ENCODE results near the gene YWHAG. TPM values are rescaled to one million over a fixed set of nuclear protein-coding genes. Genes with fewer than 3 reads are reported as not detected.

The YWHAG gene
- total and polyA plus RNA-seq, 9 of the 15 experiments (the other 6 are each of a cell fraction or from before 2014, with no cell fraction given): 30.4 to 246 (median 94.5) TPM

DNA sequence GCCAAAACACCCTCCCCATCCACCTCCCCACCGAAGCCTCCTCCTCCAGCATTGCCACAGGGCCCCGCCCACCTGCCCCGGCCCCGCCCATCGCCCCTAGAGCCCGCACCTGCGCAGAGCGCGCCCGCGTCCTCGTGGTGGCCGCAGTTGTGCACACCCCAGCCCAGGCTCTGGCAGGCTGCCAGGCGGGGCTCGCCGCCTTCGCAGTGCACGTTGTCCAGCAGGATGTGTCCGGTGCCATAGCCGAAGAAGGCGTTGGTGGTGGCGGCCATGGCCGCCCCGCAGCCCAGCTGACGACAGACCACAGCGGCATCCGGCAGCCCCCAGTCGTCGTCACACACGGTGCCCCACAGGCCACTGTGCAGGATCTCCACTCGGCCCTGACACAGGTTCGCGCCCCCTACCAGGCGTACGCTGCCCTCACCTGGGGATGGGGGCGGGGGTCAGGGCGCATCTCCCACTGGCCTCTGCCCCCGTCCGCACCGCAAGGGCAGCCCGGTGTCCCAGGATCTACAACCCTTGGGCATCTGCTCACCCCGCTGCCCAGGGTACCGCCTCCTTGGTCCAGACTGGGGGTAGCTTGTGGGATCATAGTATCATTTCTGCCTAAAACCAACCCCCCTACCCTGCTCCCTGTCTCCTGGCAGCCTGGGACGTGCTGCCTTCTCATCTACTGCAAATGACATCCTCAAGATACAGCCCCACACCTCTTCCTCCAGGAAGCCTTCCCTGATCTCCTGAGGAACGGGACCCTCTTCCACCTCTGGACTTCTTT lies 38.8 kb upstream of the YWHAG start (continued):
- TF ChIP-seq NELFE (IDR thresholded peaks at IDR 0.05; ENCODE audit: insufficient read depth, insufficient read length): no peak
- peak; percentile 38; the same call in 1 of the 2 replicates for TF ChIP-seq ESRRA (IDR thresholded peaks at IDR 0.05; ENCODE audit: borderline replicate concordance, low read depth)
- TF ChIP-seq ZNF311 (CRISPR knock-in tag; IDR thresholded peaks at IDR 0.05): no peak
- TF ChIP-seq RBM17 (IDR thresholded peaks at IDR 0.05; ENCODE audit: borderline replicate concordance, low read depth, low read length): no peak
- no peak for TF ChIP-seq BDP1 (IDR thresholded peaks at IDR 0.05; ENCODE audit: insufficient read depth, insufficient read length)
- TF ChIP-seq ETV5 (CRISPR knock-in tag; IDR thresholded peaks at IDR 0.05; ENCODE audit: low read depth): peak; percentile 57
- no peak for TF ChIP-seq HLTF (IDR thresholded peaks at IDR 0.05)
- TF ChIP-seq, protein P1, sequence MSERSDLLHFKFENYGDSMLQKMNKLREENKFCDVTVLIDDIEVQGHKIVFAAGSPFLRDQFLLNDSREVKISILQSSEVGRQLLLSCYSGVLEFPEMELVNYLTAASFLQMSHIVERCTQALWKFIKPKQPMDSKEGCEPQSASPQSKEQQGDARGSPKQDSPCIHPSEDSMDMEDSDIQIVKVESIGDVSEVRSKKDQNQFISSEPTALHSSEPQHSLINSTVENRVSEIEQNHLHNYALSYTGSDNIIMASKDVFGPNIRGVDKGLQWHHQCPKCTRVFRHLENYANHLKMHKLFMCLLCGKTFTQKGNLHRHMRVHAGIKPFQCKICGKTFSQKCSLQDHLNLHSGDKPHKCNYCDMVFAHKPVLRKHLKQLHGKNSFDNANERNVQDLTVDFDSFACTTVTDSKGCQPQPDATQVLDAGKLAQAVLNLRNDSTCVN (CRISPR knock-in tag; IDR thresholded peaks at IDR 0.05): no peak
- TF ChIP-seq FOXK2 (conservative IDR thresholded peaks at IDR 0.05 in 1 of 2, IDR thresholded peaks at IDR 0.05 in 1 of 2; ENCODE audit: low read depth in 2 of 2): peak; percentile 69 to 74; a peak in 2 of 4 replicates
- TF ChIP-seq ZNF699 (CRISPR knock-in tag; IDR thresholded peaks at IDR 0.05; ENCODE audit: insufficient replicate concordance): no peak
- TF ChIP-seq FOXJ3 (CRISPR knock-in tag; IDR thresholded peaks at IDR 0.05): no peak
- TF ChIP-seq, protein P2, sequence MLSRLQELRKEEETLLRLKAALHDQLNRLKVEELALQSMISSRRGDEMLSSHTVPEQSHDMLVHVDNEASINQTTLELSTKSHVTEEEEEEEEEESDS (CRISPR knock-in tag; IDR thresholded peaks at IDR 0.05): no peak
- TF ChIP-seq, protein P3, sequence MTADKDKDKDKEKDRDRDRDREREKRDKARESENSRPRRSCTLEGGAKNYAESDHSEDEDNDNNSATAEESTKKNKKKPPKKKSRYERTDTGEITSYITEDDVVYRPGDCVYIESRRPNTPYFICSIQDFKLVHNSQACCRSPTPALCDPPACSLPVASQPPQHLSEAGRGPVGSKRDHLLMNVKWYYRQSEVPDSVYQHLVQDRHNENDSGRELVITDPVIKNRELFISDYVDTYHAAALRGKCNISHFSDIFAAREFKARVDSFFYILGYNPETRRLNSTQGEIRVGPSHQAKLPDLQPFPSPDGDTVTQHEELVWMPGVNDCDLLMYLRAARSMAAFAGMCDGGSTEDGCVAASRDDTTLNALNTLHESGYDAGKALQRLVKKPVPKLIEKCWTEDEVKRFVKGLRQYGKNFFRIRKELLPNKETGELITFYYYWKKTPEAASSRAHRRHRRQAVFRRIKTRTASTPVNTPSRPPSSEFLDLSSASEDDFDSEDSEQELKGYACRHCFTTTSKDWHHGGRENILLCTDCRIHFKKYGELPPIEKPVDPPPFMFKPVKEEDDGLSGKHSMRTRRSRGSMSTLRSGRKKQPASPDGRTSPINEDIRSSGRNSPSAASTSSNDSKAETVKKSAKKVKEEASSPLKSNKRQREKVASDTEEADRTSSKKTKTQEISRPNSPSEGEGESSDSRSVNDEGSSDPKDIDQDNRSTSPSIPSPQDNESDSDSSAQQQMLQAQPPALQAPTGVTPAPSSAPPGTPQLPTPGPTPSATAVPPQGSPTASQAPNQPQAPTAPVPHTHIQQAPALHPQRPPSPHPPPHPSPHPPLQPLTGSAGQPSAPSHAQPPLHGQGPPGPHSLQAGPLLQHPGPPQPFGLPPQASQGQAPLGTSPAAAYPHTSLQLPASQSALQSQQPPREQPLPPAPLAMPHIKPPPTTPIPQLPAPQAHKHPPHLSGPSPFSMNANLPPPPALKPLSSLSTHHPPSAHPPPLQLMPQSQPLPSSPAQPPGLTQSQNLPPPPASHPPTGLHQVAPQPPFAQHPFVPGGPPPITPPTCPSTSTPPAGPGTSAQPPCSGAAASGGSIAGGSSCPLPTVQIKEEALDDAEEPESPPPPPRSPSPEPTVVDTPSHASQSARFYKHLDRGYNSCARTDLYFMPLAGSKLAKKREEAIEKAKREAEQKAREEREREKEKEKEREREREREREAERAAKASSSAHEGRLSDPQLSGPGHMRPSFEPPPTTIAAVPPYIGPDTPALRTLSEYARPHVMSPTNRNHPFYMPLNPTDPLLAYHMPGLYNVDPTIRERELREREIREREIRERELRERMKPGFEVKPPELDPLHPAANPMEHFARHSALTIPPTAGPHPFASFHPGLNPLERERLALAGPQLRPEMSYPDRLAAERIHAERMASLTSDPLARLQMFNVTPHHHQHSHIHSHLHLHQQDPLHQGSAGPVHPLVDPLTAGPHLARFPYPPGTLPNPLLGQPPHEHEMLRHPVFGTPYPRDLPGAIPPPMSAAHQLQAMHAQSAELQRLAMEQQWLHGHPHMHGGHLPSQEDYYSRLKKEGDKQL (CRISPR knock-in tag; IDR thresholded peaks at IDR 0.05; ENCODE audit: borderline replicate concordance): no peak
- TF ChIP-seq ZFP1 (CRISPR knock-in tag; IDR thresholded peaks at IDR 0.05): no peak
- no peak; the same call in 1 of the 2 replicates for TF ChIP-seq ZNF232 (CRISPR knock-in tag; IDR thresholded peaks at IDR 0.05)
- no peak for TF ChIP-seq KAT8 (IDR thresholded peaks at IDR 0.05; ENCODE audit: low read depth)
- TF ChIP-seq ZNF551 (CRISPR knock-in tag; IDR thresholded peaks at IDR 0.05): no peak
- TF ChIP-seq HNRNPK (IDR thresholded peaks at IDR 0.05; ENCODE audit: low read depth, low read length, poor library complexity, severe bottlenecking): no peak
- TF ChIP-seq, protein P4, sequence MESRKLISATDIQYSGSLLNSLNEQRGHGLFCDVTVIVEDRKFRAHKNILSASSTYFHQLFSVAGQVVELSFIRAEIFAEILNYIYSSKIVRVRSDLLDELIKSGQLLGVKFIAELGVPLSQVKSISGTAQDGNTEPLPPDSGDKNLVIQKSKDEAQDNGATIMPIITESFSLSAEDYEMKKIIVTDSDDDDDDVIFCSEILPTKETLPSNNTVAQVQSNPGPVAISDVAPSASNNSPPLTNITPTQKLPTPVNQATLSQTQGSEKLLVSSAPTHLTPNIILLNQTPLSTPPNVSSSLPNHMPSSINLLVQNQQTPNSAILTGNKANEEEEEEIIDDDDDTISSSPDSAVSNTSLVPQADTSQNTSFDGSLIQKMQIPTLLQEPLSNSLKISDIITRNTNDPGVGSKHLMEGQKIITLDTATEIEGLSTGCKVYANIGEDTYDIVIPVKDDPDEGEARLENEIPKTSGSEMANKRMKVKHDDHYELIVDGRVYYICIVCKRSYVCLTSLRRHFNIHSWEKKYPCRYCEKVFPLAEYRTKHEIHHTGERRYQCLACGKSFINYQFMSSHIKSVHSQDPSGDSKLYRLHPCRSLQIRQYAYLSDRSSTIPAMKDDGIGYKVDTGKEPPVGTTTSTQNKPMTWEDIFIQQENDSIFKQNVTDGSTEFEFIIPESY (CRISPR knock-in tag; IDR thresholded peaks at IDR 0.05): peak; percentile 66; the same call in 1 of the 2 replicates
- TF ChIP-seq NFATC3 (IDR thresholded peaks at IDR 0.05): no peak
